ENCODE results near the gene HM13. TPM values are rescaled to one million over a fixed set of nuclear protein-coding genes. Genes with fewer than 3 reads are reported as not detected.

The HM13 gene
- total and polyA plus RNA-seq, 2 of the 4 experiments (the other 2 are of a cell fraction): 53.2 to 203 TPM

GRCh38 chr20:31573555-31574321, 59.5 kb downstream of the HM13 start:
- in situ Hi-C loops (cut with MboI; ENCODE audit: low sequenced_read_pairs) (no loop called here), intact Hi-C loops (cut with micrococcal nuclease) (no loop called here), dilution Hi-C loops (cut with HindIII; ENCODE audit: low sequenced_read_pairs, unreplicated experiment) (no loop called here)
- peak overlapping the region; percentile 80 for H3K56ac ChIP-seq (ENCODE audit: extremely low read depth, insufficient read depth, low read length)
- DNase-seq (no peak), ATAC-seq (ENCODE audit: low read depth) (no peak)
- no peaks in the 10 kb centered on the region for H3K9me3 ChIP-seq (ENCODE audit: control insufficient read depth, insufficient read depth, low read length)
- H3K4me3 ChIP-seq (ENCODE audit: insufficient read depth, low read depth, low read length): peak overlapping the region; percentile 35
- H2BK20ac ChIP-seq (ENCODE audit: low read depth, low read length): peak overlapping the region; percentile 65
- peak overlapping the region; percentile 87 for H2AFZ ChIP-seq (replicated peaks; ENCODE audit: low read length, poor library complexity)
- H3K9ac ChIP-seq (ENCODE audit: low read depth, low read length): peak overlapping the region; percentile 68
- H3K18ac ChIP-seq (ENCODE audit: low read depth, low read length): peak overlapping the region; percentile 7
- peak overlapping the region; percentile 24 for H4K5ac ChIP-seq (ENCODE audit: low read depth, low read length)
- H3K14ac ChIP-seq (replicated peaks; ENCODE audit: low read depth, low read length): peak overlapping the region; percentile 83
- H3K27me3 ChIP-seq (ENCODE audit: control insufficient read depth, insufficient read depth, low read length): no peaks in the 10 kb centered on the region
- H3K9me1 ChIP-seq (ENCODE audit: insufficient read depth, low read length): peaks cover 8% of the 10 kb centered on the region; the same call in 1 of the 2 replicates
- no TSS peak for BruUV-seq (replicated peaks)
- peaks cover 3 to 22% of the 10 kb centered on the region in 2 experiments; a peak in 3 of 4 replicates for H3K79me1 ChIP-seq (ENCODE audit: low read depth in 1 of 2, low read length in 2 of 2)
- H3K4me2 ChIP-seq (ENCODE audit: low read depth, low read length): peak overlapping the region; percentile 54
- H2BK5ac ChIP-seq (ENCODE audit: low read depth, low read length, poor library complexity, severe bottlenecking): peak overlapping the region; percentile 61
- peak overlapping the region; percentile 90 to 94 for H4K8ac ChIP-seq (ENCODE audit: low read depth in 2 of 2, low read length in 2 of 2)
- peak overlapping the region; percentile 95 for H2AK5ac ChIP-seq (ENCODE audit: low read depth, low read length)
- peak overlapping the region; percentile 48 for H3K23ac ChIP-seq (ENCODE audit: low read depth, low read length)
- H2AK9ac ChIP-seq (replicated peaks; ENCODE audit: low read depth, low read length, poor library complexity): peak overlapping the region; percentile 75
- peak overlapping the region; percentile 59; the same call in 2 of the 3 replicates for H2BK15ac ChIP-seq (ENCODE audit: low read depth, low read length)
- peak overlapping the region; percentile 83 for H2BK120ac ChIP-seq (ENCODE audit: low read depth, low read length)
- peaks cover 20% of the 10 kb centered on the region for H3K4me1 ChIP-seq (ENCODE audit: control insufficient read depth, insufficient read depth, low read length)
- H4K91ac ChIP-seq (ENCODE audit: insufficient read depth, low read depth, low read length): peak overlapping the region; percentile 88
- POLR2A ChIA-PET (ENCODE audit: unreplicated experiment): interaction anchor here (0.5 to 1.1 kb wide), 3 partner anchors 13 to 42 kb away, joined by 4 to 40 read pairs (median 4); no protein-coding TSS in a partner anchor
- H3K36me3 ChIP-seq (ENCODE audit: control insufficient read depth, insufficient read depth, low read length): peaks cover 3% of the 10 kb centered on the region
- no peaks in the 10 kb centered on the region for H4K20me1 ChIP-seq (ENCODE audit: insufficient read depth, low read length)
- H3K4ac ChIP-seq (ENCODE audit: low read depth, low read length): peak overlapping the region; percentile 92
- peak overlapping the region; percentile 86 for H3K27ac ChIP-seq (ENCODE audit: insufficient read depth, low read length)
- CTCF ChIA-PET: interaction anchor here (1.0 to 2.5 kb wide), 8 partner anchors 11 to 146 kb away, joined by 3 to 29 read pairs (median 5); partner anchors contain the start of gene ID1
- WGBS, 2 experiments (ENCODE audit: extremely low coverage in 2 of 2, insufficient read length in 1 of 2): 52% methylated on average over 10 of the region's 19 CpGs; no CpG with 5 or more reads in 1 of the 2 experiments
- TF ChIP-seq, protein P1, sequence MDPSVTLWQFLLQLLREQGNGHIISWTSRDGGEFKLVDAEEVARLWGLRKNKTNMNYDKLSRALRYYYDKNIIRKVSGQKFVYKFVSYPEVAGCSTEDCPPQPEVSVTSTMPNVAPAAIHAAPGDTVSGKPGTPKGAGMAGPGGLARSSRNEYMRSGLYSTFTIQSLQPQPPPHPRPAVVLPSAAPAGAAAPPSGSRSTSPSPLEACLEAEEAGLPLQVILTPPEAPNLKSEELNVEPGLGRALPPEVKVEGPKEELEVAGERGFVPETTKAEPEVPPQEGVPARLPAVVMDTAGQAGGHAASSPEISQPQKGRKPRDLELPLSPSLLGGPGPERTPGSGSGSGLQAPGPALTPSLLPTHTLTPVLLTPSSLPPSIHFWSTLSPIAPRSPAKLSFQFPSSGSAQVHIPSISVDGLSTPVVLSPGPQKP (IDR thresholded peaks at IDR 0.05; ENCODE audit: borderline replicate concordance, low read depth, low read length): no peak
- TF ChIP-seq MXI1 (IDR thresholded peaks at IDR 0.05; ENCODE audit: borderline replicate concordance, low read depth, low read length) (no peak), RFX5 (IDR thresholded peaks at IDR 0.05; ENCODE audit: low read depth, low read length) (no peak), MAFK (IDR thresholded peaks at IDR 0.05; ENCODE audit: low read depth, low read length) (no peak), USF2 (IDR thresholded peaks at IDR 0.05; ENCODE audit: low read depth, low read length) (no peak), BHLHE40 (IDR thresholded peaks at IDR 0.05; ENCODE audit: low read depth, low read length) (no peak), NFE2L2 (IDR thresholded peaks at IDR 0.05; ENCODE audit: low read depth, low read length) (no peak), CEBPB (IDR thresholded peaks at IDR 0.05; ENCODE audit: low read depth, low read length) (no peak), RCOR1 (IDR thresholded peaks at IDR 0.05; ENCODE audit: insufficient replicate concordance, low read length) (no peak), SMC3 (IDR thresholded peaks at IDR 0.05; ENCODE audit: low read depth, low read length) (no peak), POLR2A (IDR thresholded peaks at IDR 0.05; ENCODE audit: low read depth, low read length) (no peak; the same call in none of the 2 replicates), FOS (IDR thresholded peaks at IDR 0.05; ENCODE audit: low read depth, low read length) (no peak), RAD21 (IDR thresholded peaks at IDR 0.05; ENCODE audit: low read length) (no peak)
- TF ChIP-seq, protein P2, sequence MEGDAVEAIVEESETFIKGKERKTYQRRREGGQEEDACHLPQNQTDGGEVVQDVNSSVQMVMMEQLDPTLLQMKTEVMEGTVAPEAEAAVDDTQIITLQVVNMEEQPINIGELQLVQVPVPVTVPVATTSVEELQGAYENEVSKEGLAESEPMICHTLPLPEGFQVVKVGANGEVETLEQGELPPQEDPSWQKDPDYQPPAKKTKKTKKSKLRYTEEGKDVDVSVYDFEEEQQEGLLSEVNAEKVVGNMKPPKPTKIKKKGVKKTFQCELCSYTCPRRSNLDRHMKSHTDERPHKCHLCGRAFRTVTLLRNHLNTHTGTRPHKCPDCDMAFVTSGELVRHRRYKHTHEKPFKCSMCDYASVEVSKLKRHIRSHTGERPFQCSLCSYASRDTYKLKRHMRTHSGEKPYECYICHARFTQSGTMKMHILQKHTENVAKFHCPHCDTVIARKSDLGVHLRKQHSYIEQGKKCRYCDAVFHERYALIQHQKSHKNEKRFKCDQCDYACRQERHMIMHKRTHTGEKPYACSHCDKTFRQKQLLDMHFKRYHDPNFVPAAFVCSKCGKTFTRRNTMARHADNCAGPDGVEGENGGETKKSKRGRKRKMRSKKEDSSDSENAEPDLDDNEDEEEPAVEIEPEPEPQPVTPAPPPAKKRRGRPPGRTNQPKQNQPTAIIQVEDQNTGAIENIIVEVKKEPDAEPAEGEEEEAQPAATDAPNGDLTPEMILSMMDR (conservative IDR thresholded peaks at IDR 0.05; ENCODE audit: low read depth, low read length): no peak

All from IMR-90 (cell line).